ENCODE data around the gene CELF4.

Gene CELF4

DNA sequence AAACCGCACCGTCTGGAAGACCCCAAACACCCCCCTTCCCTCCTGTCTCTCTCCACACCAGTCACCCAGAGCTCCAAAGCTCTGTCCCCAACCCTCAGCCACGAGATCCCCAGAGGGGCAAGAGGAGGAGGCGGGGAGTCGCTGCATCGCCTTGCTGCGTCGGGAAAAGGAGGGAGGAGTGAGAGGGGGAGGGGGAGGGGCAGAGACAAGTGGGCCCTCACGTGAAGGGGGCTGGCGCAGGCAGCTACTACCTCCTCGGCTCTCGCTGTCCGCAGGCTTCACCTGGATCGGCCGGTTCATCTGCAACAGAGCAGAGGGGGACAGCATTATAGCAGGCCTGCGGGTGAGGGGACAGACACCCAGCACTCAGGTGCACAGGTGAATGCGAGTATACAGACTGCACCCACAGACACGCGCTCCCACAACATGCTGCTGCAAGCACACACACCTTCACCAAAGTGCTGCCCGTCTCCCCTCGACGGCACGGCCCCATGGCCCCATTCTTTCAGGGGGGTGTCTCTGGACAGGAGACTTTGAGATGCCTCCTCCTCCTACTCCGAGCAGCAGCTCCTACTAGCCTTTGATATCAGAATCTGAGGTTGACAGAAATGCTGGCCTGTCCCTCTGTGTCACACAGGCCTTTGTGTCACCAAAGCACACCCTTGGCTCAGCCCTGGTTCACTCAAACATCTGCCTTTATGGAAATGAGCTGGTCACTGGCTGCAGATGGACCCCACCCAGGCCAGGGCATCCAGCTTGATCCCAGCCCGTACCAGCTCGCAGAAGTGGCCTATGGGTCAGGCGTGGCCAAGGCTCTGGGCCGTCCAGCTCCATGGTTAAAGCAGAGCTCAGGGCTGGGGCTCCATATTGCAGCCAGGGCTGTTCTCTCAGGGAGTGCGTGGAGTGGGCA lies 243.8 kb downstream of the CELF4 start:
- TF ChIP-seq, protein P1, sequence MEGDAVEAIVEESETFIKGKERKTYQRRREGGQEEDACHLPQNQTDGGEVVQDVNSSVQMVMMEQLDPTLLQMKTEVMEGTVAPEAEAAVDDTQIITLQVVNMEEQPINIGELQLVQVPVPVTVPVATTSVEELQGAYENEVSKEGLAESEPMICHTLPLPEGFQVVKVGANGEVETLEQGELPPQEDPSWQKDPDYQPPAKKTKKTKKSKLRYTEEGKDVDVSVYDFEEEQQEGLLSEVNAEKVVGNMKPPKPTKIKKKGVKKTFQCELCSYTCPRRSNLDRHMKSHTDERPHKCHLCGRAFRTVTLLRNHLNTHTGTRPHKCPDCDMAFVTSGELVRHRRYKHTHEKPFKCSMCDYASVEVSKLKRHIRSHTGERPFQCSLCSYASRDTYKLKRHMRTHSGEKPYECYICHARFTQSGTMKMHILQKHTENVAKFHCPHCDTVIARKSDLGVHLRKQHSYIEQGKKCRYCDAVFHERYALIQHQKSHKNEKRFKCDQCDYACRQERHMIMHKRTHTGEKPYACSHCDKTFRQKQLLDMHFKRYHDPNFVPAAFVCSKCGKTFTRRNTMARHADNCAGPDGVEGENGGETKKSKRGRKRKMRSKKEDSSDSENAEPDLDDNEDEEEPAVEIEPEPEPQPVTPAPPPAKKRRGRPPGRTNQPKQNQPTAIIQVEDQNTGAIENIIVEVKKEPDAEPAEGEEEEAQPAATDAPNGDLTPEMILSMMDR (conservative IDR thresholded peaks at IDR 0.05): no peak
- H3K27ac ChIP-seq: no peak overlapping the region

DNA sequence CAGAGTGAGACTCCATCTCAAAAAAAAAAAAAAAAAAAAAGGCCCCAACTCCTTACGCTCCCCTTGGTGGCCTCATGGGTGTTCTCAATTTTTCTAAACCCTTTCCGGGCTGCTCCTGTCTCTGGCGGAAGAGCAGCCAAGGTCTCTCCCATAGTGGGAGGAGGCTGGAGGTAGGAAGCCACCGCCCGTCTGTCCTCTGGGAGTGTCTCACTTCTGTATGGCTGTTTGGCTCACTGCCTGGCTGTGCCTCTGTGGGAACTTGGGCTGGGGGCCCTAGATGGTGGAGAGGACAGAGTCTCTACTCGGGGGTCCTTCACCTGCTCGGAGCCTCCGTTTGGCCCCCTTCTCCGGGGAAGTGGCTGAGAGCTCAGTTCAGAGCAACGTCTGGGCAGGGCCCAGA lies 245.3 kb downstream of the CELF4 start:
- TF ChIP-seq, protein P1 (conservative IDR thresholded peaks at IDR 0.05): no peak

DNA sequence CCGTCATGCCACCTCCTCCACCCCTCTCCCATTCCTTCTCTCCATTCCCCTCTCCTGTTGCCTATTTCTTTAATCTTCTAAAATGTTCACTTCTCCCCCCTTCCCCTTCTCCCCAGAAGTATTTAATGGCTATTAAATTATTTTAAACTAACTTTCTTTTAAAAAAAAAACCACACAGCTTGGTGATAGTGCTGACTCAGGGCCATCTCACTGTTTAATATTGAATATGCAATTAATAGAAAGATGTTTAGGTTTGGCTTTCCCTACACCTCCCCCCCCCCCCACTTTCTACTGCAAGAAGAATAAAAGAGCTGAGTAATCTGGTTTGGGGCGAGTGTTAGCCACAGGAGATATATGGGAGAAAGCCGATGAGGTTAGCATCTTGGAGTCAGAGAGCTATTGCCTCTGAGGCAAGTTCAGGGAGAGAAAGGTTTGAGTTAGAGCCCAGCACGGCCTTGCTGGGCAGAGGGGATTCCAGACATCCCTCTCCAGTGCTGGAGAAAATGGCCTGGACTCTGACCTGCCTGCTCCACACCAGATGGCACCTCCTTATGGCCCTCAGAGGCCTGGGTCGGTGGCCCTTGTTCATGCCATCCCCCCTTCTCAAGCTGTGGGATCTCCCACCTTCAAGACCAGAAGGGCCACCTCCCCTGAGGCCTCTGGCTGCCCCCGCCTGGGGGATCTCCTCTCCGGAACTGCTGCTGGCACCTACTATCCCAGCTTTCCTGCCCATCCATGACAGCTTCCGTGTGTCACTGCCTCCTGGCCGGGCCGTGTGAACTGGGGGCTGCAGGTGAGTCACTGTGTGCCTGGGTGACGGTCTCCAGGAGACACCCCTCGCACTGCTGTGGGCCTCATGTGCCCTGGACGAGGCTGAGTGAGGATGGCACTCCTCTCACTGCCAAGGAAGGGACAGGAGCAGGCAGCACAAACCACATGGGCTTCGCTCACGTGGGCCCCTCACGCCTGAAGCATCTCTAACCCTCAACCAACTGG lies 246.9 kb downstream of the CELF4 start:
- H3K27ac ChIP-seq: no peak overlapping the region
- TF ChIP-seq, protein P1 (conservative IDR thresholded peaks at IDR 0.05): no peak

More for the DNA sequence above, 245.3 kb downstream of the CELF4 start:
- no peak overlapping the region for H3K27ac ChIP-seq

DNA sequence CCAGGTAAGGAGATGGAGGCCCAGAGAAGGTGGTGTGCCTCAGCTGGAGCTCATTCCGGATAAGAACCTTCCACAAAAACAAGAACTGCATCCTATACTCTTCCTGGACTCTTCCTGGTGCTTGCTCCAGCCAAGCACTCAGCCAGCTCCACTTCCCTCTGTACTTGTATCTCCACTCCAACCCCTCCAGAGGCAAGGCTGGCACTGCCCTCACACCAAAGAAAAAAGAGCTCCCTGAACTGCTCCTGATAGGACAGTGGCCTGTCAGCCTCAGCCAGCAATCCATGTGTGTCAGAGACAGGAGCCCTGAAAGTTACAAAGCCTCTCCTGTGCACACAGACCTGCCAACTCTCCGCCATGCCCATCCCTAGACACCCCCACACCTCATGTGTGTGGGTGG lies 248.1 kb downstream of the CELF4 start:
- no peak overlapping the region for H3K27ac ChIP-seq
- TF ChIP-seq, protein P1 (conservative IDR thresholded peaks at IDR 0.05): no peak

DNA sequence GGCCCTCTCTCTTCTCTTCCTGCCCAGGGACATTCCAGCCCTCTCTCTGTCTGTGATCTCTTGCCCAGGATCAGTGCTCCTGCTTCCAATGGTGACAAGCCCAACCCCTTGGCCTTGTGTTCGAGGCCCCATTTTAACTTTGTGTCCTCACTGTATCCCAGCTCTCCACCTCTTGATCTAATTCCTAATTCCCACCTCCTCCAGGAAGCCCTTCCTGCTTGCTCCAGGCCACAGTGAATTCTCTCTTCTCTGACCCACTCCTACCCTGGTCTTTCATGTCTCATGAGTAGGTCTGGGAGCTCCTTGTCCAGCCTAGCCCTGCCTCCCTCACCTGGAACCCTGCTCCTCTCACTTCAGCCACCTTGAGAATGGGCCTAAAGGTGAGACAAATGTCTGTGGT lies 249.1 kb downstream of the CELF4 start:
- no peak overlapping the region for H3K27ac ChIP-seq
- TF ChIP-seq, protein P1 (conservative IDR thresholded peaks at IDR 0.05): no peak

DNA sequence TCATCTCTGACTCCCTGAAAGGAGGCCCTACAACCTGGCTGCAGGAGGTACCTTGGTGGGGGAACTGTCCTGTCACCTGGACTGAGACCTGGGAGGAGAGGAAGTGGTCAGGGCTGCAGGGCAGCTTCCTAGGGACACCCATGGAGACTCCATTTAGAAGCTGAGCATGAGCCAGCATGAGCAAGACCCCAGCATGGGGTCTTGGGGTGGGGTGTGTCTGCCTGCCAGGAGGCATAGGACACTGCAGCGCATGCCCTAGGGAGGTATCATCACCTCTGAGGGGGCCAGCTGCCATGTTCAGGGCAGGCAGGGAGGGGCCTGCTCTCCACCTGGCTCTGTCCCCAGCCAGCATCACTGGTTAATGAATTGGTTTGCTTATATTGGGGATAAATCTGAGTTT lies 249.7 kb downstream of the CELF4 start:
- H3K27ac ChIP-seq: no peak overlapping the region
- TF ChIP-seq, protein P1 (conservative IDR thresholded peaks at IDR 0.05): no peak

DNA sequence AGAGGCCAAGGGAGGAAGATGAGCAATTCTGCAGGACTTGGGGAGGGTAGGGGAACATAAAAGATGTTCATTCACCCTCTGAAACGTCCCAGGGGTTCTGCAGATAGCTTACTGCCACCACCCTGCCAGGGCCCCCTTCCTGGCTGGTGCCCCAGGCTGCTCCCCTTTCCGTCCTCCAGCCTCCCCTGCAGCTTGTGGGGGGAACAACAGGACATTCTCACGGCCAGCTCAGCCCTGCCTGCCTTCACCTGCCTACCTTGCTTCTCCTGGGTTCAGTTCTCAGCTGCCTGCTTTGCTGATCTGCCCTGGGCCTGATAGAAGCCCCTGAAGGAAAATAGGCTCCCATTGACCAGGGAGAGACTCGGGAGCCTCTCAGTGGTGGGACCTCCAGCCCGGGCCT lies 251.1 kb downstream of the CELF4 start:
- TF ChIP-seq, protein P1 (conservative IDR thresholded peaks at IDR 0.05): no peak
- H3K27ac ChIP-seq: no peak overlapping the region
